Testis (tissue), 3 donors: Measurements from ENCODE around the gene C2orf42. TPM values are rescaled to one million over a fixed set of nuclear protein-coding genes. Genes with fewer than 3 reads are reported as not detected.
"Not testable (repeated sequence)": the region's sequence is repeated elsewhere in the genome, so short reads cannot be mapped to it uniquely, and the experiment has no call there.

Experiments
- DNase-seq: peaks from one replicate; pipeline ENCODE4 v3.0.0-alpha.2; 2019
- H3K27ac ChIP-seq, 2 donors: fragments of 200-600 bp; sonication (generic); one replicate each; pipeline ENCODE4 v1.5.1; 2019
- H3K27me3 ChIP-seq: fragments of 200-600 bp; sonication (generic); one replicate; pipeline ENCODE4 v1.5.1; 2019
- H3K36me3 ChIP-seq: fragments of 200-600 bp; sonication (generic); one replicate; pipeline ENCODE4 v1.5.1; 2017; ENCODE audit warnings: low read depth; ENCODE audit errors: missing control alignments
- H3K4me1 ChIP-seq: fragments of 200-600 bp; sonication (generic); one replicate; pipeline ENCODE4 v1.5.1; 2019
- H3K4me3 ChIP-seq, 2 donors: fragments of 200-600 bp; sonication (generic); one replicate each; pipeline ENCODE4 v1.5.1; 2017 to 2019
- H3K9me3 ChIP-seq: fragments of 200-600 bp; sonication (generic); one replicate; pipeline ENCODE4 v1.5.1; 2017
- CTCF ChIP-seq, 3 experiments: fragments of 450-650 bp in 2 of 3; fragments of 200-600 bp in 1 of 3; sonication (generic) in 1 of 3; IDR thresholded peaks; one replicate each; pipeline ENCODE4 v1.5.1; 2016 to 2019; ENCODE audit warnings: antibody characterized with exemption in 3 of 3, mild to moderate bottlenecking in 2 of 3, moderate library complexity in 1 of 3
- POLR2A ChIP-seq: fragments of 450-650 bp; IDR thresholded peaks from one replicate; pipeline ENCODE4 v1.6.1; 2017; ENCODE audit warnings: antibody characterized with exemption, mild to moderate bottlenecking, moderate library complexity
- WGBS, 2 donors: methylation state at CpG; one replicate each; pipeline ENCODE4 v1.1.5; 2018; 5-methylcytosine and 5-hydroxymethylcytosine counted together
- intact Hi-C: fragments of 100-400 bp; cut with DNase I; formaldehyde crosslinking; loops from one replicate; pipeline ENCODE4 v1.15.1; 2023; ENCODE audit warnings: low total_unique reads
- polyA plus RNA-seq: library from polyadenylated mRNA; stranded (reverse); fragments of 350-450 nt; fragmentation: Illumina TruSeq; extraction: RNeasy Lipid Tissue Mini Kit (QIAGEN cat#74804); gene quantifications from one replicate; pipeline ENCODE4 v1.2.3, GENCODE V29; 2014; ENCODE audit warnings: low read depth, low replicate concordance; ENCODE audit not compliant: insufficient read depth
- total RNA-seq, 2 donors: library from RNA; depleted of rRNA; stranded (reverse); fragments of >200 nt; gene quantifications; one replicate each; pipeline ENCODE4 v1.2.3, GENCODE V29; 2016

Gene C2orf42
- total and polyA plus RNA-seq, 3 donors from 2014 or later = 61.6 to 175 (median 94.4) TPM

DNA sequence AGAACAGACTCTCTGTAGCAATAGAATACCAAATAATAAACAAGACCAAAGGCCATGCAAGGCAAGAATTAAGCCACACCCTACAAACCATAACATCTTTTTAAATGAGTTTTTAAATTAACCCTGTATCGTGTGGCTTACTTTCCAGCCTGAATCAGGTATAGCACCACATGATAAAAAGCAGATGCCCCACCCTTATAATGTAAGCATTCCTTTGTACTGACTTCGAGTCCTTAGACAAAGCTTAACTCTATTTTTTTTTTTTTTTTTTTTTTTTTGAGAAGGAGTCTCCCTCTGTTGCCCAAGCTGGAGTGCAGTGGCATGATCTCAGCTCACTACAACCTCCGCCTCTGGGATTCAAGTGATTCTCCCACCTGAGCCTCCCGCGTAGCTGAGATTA lies 1.7 kb upstream of the C2orf42 start:
- no peaks in the 10 kb centered on the region for H3K36me3 ChIP-seq
- intact Hi-C loops = no loop called here
- H3K4me1 ChIP-seq = no peaks in the 10 kb centered on the region
- H3K27ac ChIP-seq = no peak overlapping the region
- no peaks in the 10 kb centered on the region for H3K9me3 ChIP-seq
- H3K4me3 ChIP-seq = no peak overlapping the region
- 76 to 80% methylated on average over 5 of the region's 5 CpGs for WGBS, 2 donors
- DNase-seq = no peak
- TF ChIP-seq CTCF (IDR thresholded peaks at IDR 0.05) (no peak), POLR2A (no peak)
- H3K27me3 ChIP-seq = no peaks in the 10 kb centered on the region

DNA sequence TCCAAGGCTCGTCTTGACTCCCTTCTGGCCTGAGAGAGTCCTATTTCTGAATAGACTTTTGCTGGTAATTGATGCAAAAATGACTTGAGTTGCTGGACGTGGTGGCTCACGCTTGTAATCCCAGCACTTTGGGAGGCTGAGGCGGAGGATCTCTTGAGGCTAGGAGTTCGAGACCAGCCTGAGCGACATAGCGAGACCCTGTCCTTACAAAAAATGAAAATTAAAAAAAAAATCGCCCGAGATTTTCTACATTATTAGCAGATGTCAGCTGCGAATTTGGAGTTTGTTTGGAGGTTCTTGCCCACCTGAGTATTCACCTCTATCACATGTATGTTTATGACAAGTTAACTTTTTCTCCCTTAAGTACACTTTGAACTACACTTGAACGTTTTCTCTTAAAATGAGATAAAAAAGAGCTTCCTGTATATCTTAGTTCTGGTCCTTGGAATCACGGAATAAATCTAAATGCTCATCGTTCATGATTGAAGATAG lies 471 bp upstream of the C2orf42 start:
- intact Hi-C loops = no loop called here
- peak overlapping the region; percentile 91 to 96 for H3K27ac ChIP-seq
- H3K4me3 ChIP-seq = peak overlapping the region; percentile 67 to 76
- H3K9me3 ChIP-seq = no peaks in the 10 kb centered on the region
- no peaks in the 10 kb centered on the region for H3K36me3 ChIP-seq
- no peak for TF ChIP-seq POLR2A
- no peak for TF ChIP-seq CTCF (IDR thresholded peaks at IDR 0.05)
- 49 to 51% methylated on average over 13 of the region's 13 CpGs for WGBS, 2 donors
- no peaks in the 10 kb centered on the region for H3K27me3 ChIP-seq
- no peak for DNase-seq
- H3K4me1 ChIP-seq = no peaks in the 10 kb centered on the region

GRCh38 chr2:70188460-70188859 lies 2.4 kb downstream of the C2orf42 start:
- H3K4me3 ChIP-seq = no peak overlapping the region
- H3K27ac ChIP-seq = no peak overlapping the region
- WGBS, 2 donors = 81% methylated on average over 5 of the region's 5 CpGs
- intact Hi-C loops = no loop called here
- TF ChIP-seq CTCF (IDR thresholded peaks at IDR 0.05) = no peak
- TF ChIP-seq POLR2A = no peak
- H3K9me3 ChIP-seq = no peaks in the 10 kb centered on the region
- DNase-seq = no peak
- H3K4me1 ChIP-seq = no peaks in the 10 kb centered on the region
- no peaks in the 10 kb centered on the region for H3K27me3 ChIP-seq
- no peaks in the 10 kb centered on the region for H3K36me3 ChIP-seq

DNA sequence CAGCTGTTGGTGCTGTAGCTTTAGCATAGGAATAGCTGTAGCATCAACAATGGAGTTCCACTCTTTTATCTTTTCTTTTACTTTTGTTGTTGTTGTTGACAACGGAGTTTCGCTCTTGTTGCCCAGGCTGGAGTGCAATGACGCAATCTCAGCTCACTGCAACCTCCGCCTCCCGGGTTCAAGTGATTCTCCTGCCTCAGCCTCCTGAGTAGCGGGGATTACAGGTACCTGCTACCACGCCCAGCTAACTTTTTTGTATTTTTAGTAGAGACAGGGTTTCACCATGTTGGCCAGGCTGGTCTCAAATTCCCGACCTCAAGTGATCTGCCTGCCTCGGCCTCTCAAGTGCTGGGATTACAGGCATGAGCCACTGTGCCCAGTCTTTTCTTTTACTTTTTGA lies 3.6 kb downstream of the C2orf42 start:
- WGBS, 2 donors = 91 to 95% methylated on average over 9 of the region's 9 CpGs

GRCh38 chr2:70182689-70183088 lies 8.1 kb downstream of the C2orf42 start:
- intact Hi-C loops = no loop called here

More for the DNA sequence above, 3.6 kb downstream of the C2orf42 start:
- H3K27me3 ChIP-seq, H3K4me1 ChIP-seq, H3K9me3 ChIP-seq, intact Hi-C loops, H3K4me3 ChIP-seq, H3K36me3 ChIP-seq, H3K27ac ChIP-seq, DNase-seq: not testable (repeated sequence)

More at GRCh38 chr2:70182689-70183088, 8.1 kb downstream of the C2orf42 start:
- H3K27ac ChIP-seq = no peak overlapping the region
- H3K36me3 ChIP-seq = no peaks in the 10 kb centered on the region
- H3K4me3 ChIP-seq = no peak overlapping the region
- no peaks in the 10 kb centered on the region for H3K9me3 ChIP-seq
- 88 to 89% methylated on average over 4 of the region's 4 CpGs for WGBS, 2 donors
- no peak for DNase-seq
- H3K4me1 ChIP-seq = no peaks in the 10 kb centered on the region
- TF ChIP-seq CTCF (IDR thresholded peaks at IDR 0.05) = no peak
- no peak for TF ChIP-seq POLR2A
- H3K27me3 ChIP-seq = no peaks in the 10 kb centered on the region
